AG10803 (cell line): ENCODE data around the gene GC.
"Not testable (repeated sequence)": the region's sequence is repeated elsewhere in the genome, so short reads cannot be mapped to it uniquely, and the experiment has no call there.

Experiments used
- DNase-seq: peaks from one replicate; pipeline ENCODE4 v3.0.0; 2010; ENCODE audit warnings: low read depth
- H3K4me3 ChIP-seq: 2 replicates; pipeline ENCODE4 v1.5.1; 2011; ENCODE audit warnings: mild to moderate bottlenecking, low read length, control low read depth
- CTCF ChIP-seq: conservative IDR thresholded peaks from 2 replicates; pipeline ENCODE4 v1.5.1; 2011; ENCODE audit warnings: mild to moderate bottlenecking, low read length, control low read depth, inconsistent platforms

Gene GC

GRCh38 chr4:71768123-71768522, 15.8 kb downstream of the GC start:
- no peak for TF ChIP-seq CTCF
- no peak for DNase-seq
- H3K4me3 ChIP-seq, result no peak overlapping the region

GRCh38 chr4:71765821-71766383, 18.0 kb downstream of the GC start:
- DNase-seq, result no peak
- TF ChIP-seq CTCF, result no peak
- no peak overlapping the region for H3K4me3 ChIP-seq

DNA sequence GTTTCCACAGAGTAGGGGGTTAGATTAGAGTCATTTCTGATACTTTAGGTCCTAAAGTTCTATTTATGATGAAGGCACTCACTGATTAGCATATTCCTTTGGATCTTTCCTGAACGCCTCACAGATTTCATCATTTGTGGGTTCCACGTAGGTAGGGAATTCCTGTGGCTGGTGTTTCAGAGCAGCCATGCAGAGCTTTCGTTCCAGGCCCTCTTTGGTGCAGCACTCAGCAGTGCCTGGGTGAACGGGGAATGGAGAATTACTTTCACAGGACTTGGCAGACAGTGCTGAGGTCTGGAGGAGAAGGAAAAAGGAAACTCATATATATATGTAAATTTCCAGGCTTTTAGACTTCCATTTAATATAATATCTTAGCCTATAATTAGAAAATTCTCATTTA, 18.5 kb downstream of the GC start:
- DNase-seq, result peak; percentile 48
- no peak for TF ChIP-seq CTCF
- no peak overlapping the region for H3K4me3 ChIP-seq

DNA sequence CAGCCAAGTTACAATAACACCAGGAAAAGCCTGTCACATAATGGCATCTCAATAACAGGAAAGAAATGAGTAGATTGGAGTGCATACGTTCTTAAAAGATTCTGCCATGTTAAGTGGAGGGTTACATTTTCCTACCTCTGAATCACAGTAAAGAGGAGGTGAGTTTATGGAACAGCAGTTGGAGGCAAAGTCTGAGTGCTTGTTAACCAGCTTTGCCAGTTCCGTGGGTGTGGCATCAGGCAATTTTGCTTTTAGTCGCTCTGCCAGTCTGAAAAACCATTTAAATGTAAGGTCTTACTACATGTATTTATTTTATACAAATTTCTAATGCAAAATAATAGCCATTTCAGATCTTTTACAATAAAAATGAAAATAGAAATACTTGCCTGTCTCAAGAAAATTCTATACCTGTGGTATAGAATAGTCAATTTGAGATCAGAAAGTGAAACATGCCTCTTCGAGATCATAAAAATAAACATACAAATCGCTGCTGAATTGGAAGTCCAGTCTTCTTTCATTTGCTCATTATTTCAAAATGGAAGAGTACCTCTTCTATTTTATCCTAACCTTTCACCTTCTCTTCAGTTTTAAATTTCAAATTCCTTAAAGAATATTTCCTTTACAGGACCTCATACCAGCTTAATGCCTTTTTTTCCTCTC, 31.4 kb downstream of the GC start:
- TF ChIP-seq CTCF, result no peak
- H3K4me3 ChIP-seq, result no peak overlapping the region
- DNase-seq, result no peak

- no peak overlapping the region for H3K4me3 ChIP-seq
- TF ChIP-seq CTCF, result no peak
- DNase-seq, result no peak
Measured at GRCh38 chr4:71749008-71749594, 34.8 kb downstream of the GC start.

DNA sequence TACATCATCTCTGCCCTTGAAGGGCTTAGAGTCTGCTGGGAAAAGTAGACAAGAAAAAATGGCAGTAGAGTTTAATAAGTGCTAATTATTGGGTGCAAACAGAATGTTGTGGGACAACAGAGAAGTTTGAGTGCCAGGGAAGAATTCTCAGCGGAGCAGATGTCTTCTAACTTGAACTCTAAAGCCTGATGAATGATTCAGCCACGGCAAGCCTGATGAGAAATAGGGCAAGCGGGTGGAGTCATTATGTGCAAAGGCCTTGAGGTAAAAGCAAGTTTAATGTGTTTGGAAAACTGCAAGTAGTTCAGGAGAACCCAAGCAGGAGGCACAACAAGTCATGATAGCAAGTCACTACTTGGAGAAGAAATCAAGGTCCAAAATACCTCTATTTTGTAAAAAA, 37.5 kb downstream of the GC start:
- no peak overlapping the region for H3K4me3 ChIP-seq
- DNase-seq, result no peak
- no peak for TF ChIP-seq CTCF

DNA sequence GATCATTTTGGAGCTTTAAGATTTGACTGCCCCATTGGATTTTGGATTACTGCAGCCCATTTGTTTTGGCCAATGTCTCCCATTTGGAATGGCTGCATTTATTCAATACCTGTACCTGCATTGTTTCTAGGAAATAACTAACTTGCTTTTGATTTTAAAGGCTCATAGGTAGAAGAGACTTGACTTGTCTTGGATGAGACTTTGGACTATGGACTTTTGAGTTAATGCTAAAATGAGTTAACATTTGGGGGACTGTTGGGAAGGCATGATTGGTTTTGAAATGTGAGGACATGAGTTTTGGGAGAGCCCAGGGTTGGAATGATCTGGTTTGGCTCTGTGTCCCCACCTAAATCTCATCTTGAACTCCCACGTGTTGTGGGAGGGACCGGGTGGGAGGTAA, 45.1 kb downstream of the GC start:
- H3K4me3 ChIP-seq, DNase-seq: not testable (repeated sequence)
